Measurements from ENCODE around the gene SAMD3. TPM values are rescaled to one million over a fixed set of nuclear protein-coding genes. Genes with fewer than 3 reads are reported as not detected.
A peak's percentile ranks its signal among the peaks of the same experiment; 100 is the strongest.
"Not testable (repeated sequence)": the region's sequence is repeated elsewhere in the genome, so short reads cannot be mapped to it uniquely, and the experiment has no call there.

Gene SAMD3
- total RNA-seq, 2 donors from 2014 or later = 1.4 to 1.5 TPM

GRCh38 chr6:130198483-130199035 is 24.2 kb downstream of the SAMD3 start:
- Mint-ChIP-seq H3K4me3 (no peak overlapping the region), H3K27me3 (no peaks in the 10 kb centered on the region), H3K4me1 (peaks cover 9% of the 10 kb centered on the region), H3K9me3 (no peaks in the 10 kb centered on the region), H3K27ac (no peak overlapping the region), H3K36me3 (ENCODE audit: low read depth) (no peaks in the 10 kb centered on the region)
- ATAC-seq (replicated peaks) = no peak

- not testable (repeated sequence) for H3K4me3 Mint-ChIP-seq; H3K36me3 Mint-ChIP-seq (ENCODE audit: low read depth); H3K27ac Mint-ChIP-seq
These were observed 24.8 kb downstream of the SAMD3 start for GRCh38 chr6:130197816-130198482.

GRCh38 chr6:130194434-130194833 is 28.3 kb downstream of the SAMD3 start:
- not testable (repeated sequence) for H3K9me3 Mint-ChIP-seq; H3K4me1 Mint-ChIP-seq; H3K36me3 Mint-ChIP-seq (ENCODE audit: low read depth); H3K27ac Mint-ChIP-seq; H3K4me3 Mint-ChIP-seq; ATAC-seq (replicated peaks); H3K27me3 Mint-ChIP-seq

More at GRCh38 chr6:130197816-130198482, 24.8 kb downstream of the SAMD3 start:
- not testable (repeated sequence) for H3K9me3 Mint-ChIP-seq; H3K27me3 Mint-ChIP-seq; ATAC-seq (replicated peaks); H3K4me1 Mint-ChIP-seq

- Mint-ChIP-seq H3K9me3 (no peaks in the 10 kb centered on the region), H3K27ac (no peak overlapping the region), H3K4me1 (peaks cover under 1% of the 10 kb centered on the region), H3K4me3 (no peak overlapping the region), H3K36me3 (ENCODE audit: low read depth) (no peaks in the 10 kb centered on the region), H3K27me3 (no peaks in the 10 kb centered on the region)
- no peak for ATAC-seq (replicated peaks)
These were observed 31.8 kb downstream of the SAMD3 start for GRCh38 chr6:130190701-130191690.

- no peaks in the 10 kb centered on the region for H3K36me3 Mint-ChIP-seq (ENCODE audit: low read depth)
- H3K27ac Mint-ChIP-seq = no peak overlapping the region
These were observed 33.0 kb downstream of the SAMD3 start for GRCh38 chr6:130189531-130190397.

DNA sequence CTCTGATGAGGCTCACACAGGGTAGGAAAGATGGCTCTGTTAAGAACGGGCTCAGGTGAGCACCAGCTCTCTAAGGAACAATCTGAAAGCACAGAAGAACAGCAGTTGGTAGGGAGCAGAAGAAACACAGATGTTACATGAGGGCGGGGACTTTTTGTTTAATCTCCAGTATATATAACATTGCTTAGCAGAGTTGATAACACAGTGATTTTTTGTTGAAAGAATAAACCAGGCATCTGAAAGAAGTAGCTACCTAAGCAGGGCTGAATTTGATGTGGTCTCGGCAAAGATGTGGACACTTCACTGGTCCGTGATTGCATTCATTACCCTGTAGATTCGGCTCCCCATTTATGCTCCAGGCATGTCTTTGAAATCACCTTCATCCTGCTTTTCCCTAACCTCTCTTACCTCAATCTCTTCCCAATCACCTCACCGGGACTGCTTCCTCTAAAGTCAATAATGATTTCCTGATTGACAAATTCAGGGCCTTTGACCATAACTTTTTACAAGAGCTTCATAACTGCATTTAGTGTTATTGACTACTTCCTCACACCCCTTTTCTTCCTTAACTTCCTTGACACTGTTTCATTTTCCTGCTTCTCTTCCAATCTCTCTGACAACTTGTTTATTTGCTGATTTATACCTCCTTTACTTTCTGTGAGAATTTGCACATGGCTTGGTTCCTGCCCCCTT is 34.4 kb downstream of the SAMD3 start:
- no peak overlapping the region for H3K27ac Mint-ChIP-seq
- no peaks in the 10 kb centered on the region for H3K36me3 Mint-ChIP-seq (ENCODE audit: low read depth)
- H3K27me3 Mint-ChIP-seq = no peaks in the 10 kb centered on the region
- no peak for ATAC-seq (replicated peaks)
- H3K4me3 Mint-ChIP-seq = no peak overlapping the region
- no peaks in the 10 kb centered on the region for H3K9me3 Mint-ChIP-seq
- H3K4me1 Mint-ChIP-seq = peaks cover 7% of the 10 kb centered on the region

More at GRCh38 chr6:130189531-130190397, 33.0 kb downstream of the SAMD3 start:
- no peaks in the 10 kb centered on the region for H3K27me3 Mint-ChIP-seq
- H3K4me1 Mint-ChIP-seq = no peaks in the 10 kb centered on the region
- no peak for ATAC-seq (replicated peaks)
- no peak overlapping the region for H3K4me3 Mint-ChIP-seq
- no peaks in the 10 kb centered on the region for H3K9me3 Mint-ChIP-seq

GRCh38 chr6:130187335-130188206 is 35.2 kb downstream of the SAMD3 start:
- Mint-ChIP-seq H3K27ac (no peak overlapping the region), H3K4me1 (peaks cover 7% of the 10 kb centered on the region), H3K27me3 (no peaks in the 10 kb centered on the region), H3K9me3 (no peaks in the 10 kb centered on the region), H3K36me3 (ENCODE audit: low read depth) (no peaks in the 10 kb centered on the region), H3K4me3 (no peak overlapping the region)
- ATAC-seq (replicated peaks) = peak; percentile 44

DNA sequence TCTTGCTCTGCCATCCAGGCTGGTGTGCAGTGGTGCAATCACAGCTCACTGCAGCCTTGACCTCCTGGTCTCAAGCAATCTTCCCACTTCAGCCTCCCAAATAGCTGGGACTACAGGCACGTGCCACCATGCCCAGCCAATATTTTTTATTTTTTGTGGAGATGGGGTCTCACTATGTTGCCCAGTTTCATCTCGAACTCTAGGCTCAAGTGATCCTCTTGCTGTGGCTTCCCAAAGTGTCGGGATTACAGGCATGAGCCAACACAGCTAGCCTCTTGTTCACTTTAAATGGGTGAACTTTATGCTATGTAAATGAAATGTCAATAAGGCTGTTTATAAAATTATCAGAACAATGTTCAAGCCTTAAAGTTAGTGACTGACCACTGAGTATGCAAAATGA is 37.1 kb downstream of the SAMD3 start:
- ATAC-seq (replicated peaks) = no peak
- Mint-ChIP-seq H3K27ac (no peak overlapping the region), H3K4me3 (no peak overlapping the region), H3K4me1 (peaks cover 7% of the 10 kb centered on the region), H3K36me3 (ENCODE audit: low read depth) (peaks cover 4% of the 10 kb centered on the region), H3K27me3 (no peaks in the 10 kb centered on the region), H3K9me3 (no peaks in the 10 kb centered on the region)

DNA sequence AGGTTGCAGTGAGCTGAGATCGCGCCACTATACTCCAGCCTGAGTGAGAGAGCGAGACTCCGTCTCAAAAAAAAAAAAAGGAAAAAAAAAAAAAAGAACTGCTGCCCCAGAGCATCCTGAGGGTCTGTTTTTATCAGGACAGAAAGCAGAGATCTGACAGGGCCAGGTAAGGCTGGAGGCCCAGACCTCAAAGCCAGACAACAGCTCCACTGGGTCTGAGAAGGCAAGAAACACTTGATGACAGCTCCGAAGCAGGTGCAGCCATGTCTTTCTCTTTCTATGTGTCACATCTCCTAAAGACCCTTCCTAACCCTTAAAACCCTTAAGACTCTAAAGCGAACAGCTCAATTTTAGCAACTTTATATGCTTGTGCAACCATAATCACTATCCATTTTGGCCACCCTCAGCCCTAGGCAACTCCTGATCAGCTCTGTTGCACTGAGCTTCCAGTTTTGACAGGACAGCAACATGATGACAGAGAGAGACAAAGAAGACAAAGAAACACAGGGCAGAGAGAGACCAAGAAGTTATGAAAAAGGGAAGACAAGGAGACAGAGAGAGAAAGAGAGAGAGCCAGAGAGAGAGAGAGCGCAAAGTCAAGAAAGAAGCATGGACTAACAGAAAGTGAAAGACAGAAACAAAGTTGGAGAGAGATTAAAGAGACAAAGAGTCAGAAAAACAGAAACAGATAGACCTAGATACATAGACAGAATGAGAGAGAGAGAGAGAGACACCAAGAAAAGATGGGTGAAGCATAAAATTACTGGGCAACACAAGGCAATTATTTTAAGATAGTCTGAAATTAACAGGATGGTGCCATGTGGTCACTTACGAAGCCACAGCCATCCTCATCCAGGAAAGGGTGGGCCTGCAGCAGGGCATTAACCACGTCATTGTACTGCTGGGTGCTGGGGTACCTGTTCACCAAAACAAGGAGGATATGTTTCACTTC is 39.2 kb downstream of the SAMD3 start:
- Mint-ChIP-seq H3K36me3 (ENCODE audit: low read depth) (peaks cover 4% of the 10 kb centered on the region), H3K27me3 (no peaks in the 10 kb centered on the region), H3K4me1 (peaks cover 7% of the 10 kb centered on the region), H3K4me3 (peak overlapping the region; percentile 72), H3K9me3 (no peaks in the 10 kb centered on the region), H3K27ac (peak overlapping the region; percentile 75)
- ATAC-seq (replicated peaks) = peak; percentile 71

GRCh38 chr6:130182466-130182865 is 40.3 kb downstream of the SAMD3 start:
- Mint-ChIP-seq H3K4me3 (peak overlapping the region; percentile 72), H3K27ac (no peak overlapping the region), H3K9me3 (no peaks in the 10 kb centered on the region), H3K36me3 (ENCODE audit: low read depth) (peaks cover 4% of the 10 kb centered on the region), H3K27me3 (no peaks in the 10 kb centered on the region), H3K4me1 (peaks cover 7% of the 10 kb centered on the region)
- ATAC-seq (replicated peaks) = no peak

- H3K4me1 Mint-ChIP-seq = peaks cover 3% of the 10 kb centered on the region
- H3K4me3 Mint-ChIP-seq = no peak overlapping the region
- H3K27me3 Mint-ChIP-seq = no peaks in the 10 kb centered on the region
- ATAC-seq (replicated peaks) = peak; percentile 24
- peaks cover 10% of the 10 kb centered on the region for H3K36me3 Mint-ChIP-seq (ENCODE audit: low read depth)
- no peak overlapping the region for H3K27ac Mint-ChIP-seq
- no peaks in the 10 kb centered on the region for H3K9me3 Mint-ChIP-seq
These were observed 44.1 kb downstream of the SAMD3 start for GRCh38 chr6:130178692-130179091.

- Mint-ChIP-seq H3K27me3 (no peaks in the 10 kb centered on the region), H3K27ac (no peak overlapping the region), H3K9me3 (peaks cover 6% of the 10 kb centered on the region), H3K4me1 (no peaks in the 10 kb centered on the region), H3K4me3 (no peak overlapping the region), H3K36me3 (ENCODE audit: low read depth) (peaks cover 8% of the 10 kb centered on the region)
- peak; percentile 21 for ATAC-seq (replicated peaks)
These were observed 46.4 kb downstream of the SAMD3 start for GRCh38 chr6:130176378-130176777.

Data from activated T-helper 17 cell treated with anti-CD3 and anti-CD28 coated beads, Interleukin-2, amount 50 U/mL, for 72 hours (primary cell).